ENCODE results near the gene GNG4. TPM values are rescaled to one million over a fixed set of nuclear protein-coding genes. Genes with fewer than 3 reads are reported as not detected.
"Not testable (repeated sequence)": the region's sequence is repeated elsewhere in the genome, so short reads cannot be mapped to it uniquely, and the experiment has no call there.

The GNG4 gene
- total RNA-seq, 6 donors from 2014 or later = 0.20 TPM; not detected in 5

- WGBS, 2 donors = 33 to 34% methylated on average over 9 to 10 of the region's 10 CpGs
- Histone ChIP-seq H3K9me3 (no peaks in the 10 kb centered on the region), H3K27me3 (peaks cover 0 to 43% (median 18%) of the 10 kb centered on the region in 4 donors), H3K36me3 (no peaks in the 10 kb centered on the region), H3K27ac (no peak overlapping the region), H3K4me1 (peaks cover 22 to 32% (median 25%) of the 10 kb centered on the region in 4 donors), H3K4me3 (no peak overlapping the region)
- ATAC-seq (ENCODE audit: low FRiP score in 2 of 2) = no peak
- TF ChIP-seq CTCF (IDR thresholded peaks at IDR 0.05) (no peak), POLR2AphosphoS5 (IDR thresholded peaks at IDR 0.05) (no peak), POLR2A (IDR thresholded peaks at IDR 0.05) (no peak), EP300 (IDR thresholded peaks at IDR 0.05) (no peak)
- DNase-seq = no peak
Observed at GRCh38 chr1:235651170-235651806, 1.7 kb upstream of the GNG4 start.

GRCh38 chr1:235650341-235651169 lies 971 bp upstream of the GNG4 start:
- TF ChIP-seq EP300 (IDR thresholded peaks at IDR 0.05) (no peak), POLR2AphosphoS5 (IDR thresholded peaks at IDR 0.05) (no peak), POLR2A (IDR thresholded peaks at IDR 0.05) (no peak), CTCF (IDR thresholded peaks at IDR 0.05) (no peak)
- peaks cover 22 to 32% (median 25%) of the 10 kb centered on the region in 4 donors for H3K4me1 ChIP-seq
- peaks cover 0 to 43% (median 18%) of the 10 kb centered on the region in 4 donors for H3K27me3 ChIP-seq
- H3K4me3 ChIP-seq = peak overlapping the region in 3 of 4 donors; percentile 51 to 59 (median 55)
- no peak overlapping the region for H3K27ac ChIP-seq
- no peaks in the 10 kb centered on the region for H3K9me3 ChIP-seq
- ATAC-seq (ENCODE audit: low FRiP score in 2 of 2) (peak in 1 of 2 donors; percentile 34), DNase-seq (peak in 1 of 2 donors; percentile 86)
- WGBS, 2 donors = 6 to 11% methylated on average over 20 to 28 of the region's 71 CpGs
- no peaks in the 10 kb centered on the region for H3K36me3 ChIP-seq

- WGBS, 2 donors = 1 to 2% methylated on average over 15 to 27 of the region's 30 CpGs
- ATAC-seq (ENCODE audit: low FRiP score in 2 of 2) (peak; percentile 76 to 79), DNase-seq (peak; percentile 58 to 90)
- peaks cover 22 to 32% (median 25%) of the 10 kb centered on the region in 4 donors for H3K4me1 ChIP-seq
- no peaks in the 10 kb centered on the region for H3K9me3 ChIP-seq
- peak overlapping the region in 3 of 4 donors; percentile 51 to 59 (median 55) for H3K4me3 ChIP-seq
- TF ChIP-seq POLR2AphosphoS5 (IDR thresholded peaks at IDR 0.05) = no peak
- no peak for TF ChIP-seq CTCF (IDR thresholded peaks at IDR 0.05)
- no peak for TF ChIP-seq POLR2A (IDR thresholded peaks at IDR 0.05)
- no peak for TF ChIP-seq EP300 (IDR thresholded peaks at IDR 0.05)
- no peak overlapping the region for H3K27ac ChIP-seq
- H3K36me3 ChIP-seq = no peaks in the 10 kb centered on the region
- H3K27me3 ChIP-seq = peaks cover 0 to 43% (median 18%) of the 10 kb centered on the region in 4 donors
Observed at GRCh38 chr1:235648954-235649367, 623 bp downstream of the GNG4 start.

GRCh38 chr1:235648407-235648907 lies 1.1 kb downstream of the GNG4 start:
- no peaks in the 10 kb centered on the region for H3K36me3 ChIP-seq
- ATAC-seq (ENCODE audit: low FRiP score in 2 of 2) (no peak), DNase-seq (peak in 1 of 2 donors; percentile 81)
- no peaks in the 10 kb centered on the region for H3K9me3 ChIP-seq
- no peak overlapping the region for H3K27ac ChIP-seq
- peak overlapping the region in 2 of 4 donors; percentile 55 to 59 for H3K4me3 ChIP-seq
- peaks cover 22 to 32% (median 25%) of the 10 kb centered on the region in 4 donors for H3K4me1 ChIP-seq
- H3K27me3 ChIP-seq = peaks cover 0 to 43% (median 18%) of the 10 kb centered on the region in 4 donors
- WGBS, 2 donors = 4% methylated on average over 29 to 31 of the region's 31 CpGs
- TF ChIP-seq CTCF (IDR thresholded peaks at IDR 0.05) (no peak), POLR2AphosphoS5 (IDR thresholded peaks at IDR 0.05) (no peak), POLR2A (IDR thresholded peaks at IDR 0.05) (no peak), EP300 (IDR thresholded peaks at IDR 0.05) (no peak)

GRCh38 chr1:235647537-235647936 lies 2.0 kb downstream of the GNG4 start:
- Histone ChIP-seq H3K27me3 (peaks cover 0 to 43% (median 18%) of the 10 kb centered on the region in 4 donors), H3K4me1 (peaks cover 22 to 34% (median 26%) of the 10 kb centered on the region in 4 donors)
- not testable (repeated sequence) for H3K9me3 ChIP-seq; H3K36me3 ChIP-seq; ATAC-seq (ENCODE audit: low FRiP score in 2 of 2); H3K4me3 ChIP-seq; H3K27ac ChIP-seq; DNase-seq
- WGBS, 2 donors = 82 to 92% methylated on average over 12 of the region's 12 CpGs
